ENCODE results near the gene MRPL40.

DNA sequence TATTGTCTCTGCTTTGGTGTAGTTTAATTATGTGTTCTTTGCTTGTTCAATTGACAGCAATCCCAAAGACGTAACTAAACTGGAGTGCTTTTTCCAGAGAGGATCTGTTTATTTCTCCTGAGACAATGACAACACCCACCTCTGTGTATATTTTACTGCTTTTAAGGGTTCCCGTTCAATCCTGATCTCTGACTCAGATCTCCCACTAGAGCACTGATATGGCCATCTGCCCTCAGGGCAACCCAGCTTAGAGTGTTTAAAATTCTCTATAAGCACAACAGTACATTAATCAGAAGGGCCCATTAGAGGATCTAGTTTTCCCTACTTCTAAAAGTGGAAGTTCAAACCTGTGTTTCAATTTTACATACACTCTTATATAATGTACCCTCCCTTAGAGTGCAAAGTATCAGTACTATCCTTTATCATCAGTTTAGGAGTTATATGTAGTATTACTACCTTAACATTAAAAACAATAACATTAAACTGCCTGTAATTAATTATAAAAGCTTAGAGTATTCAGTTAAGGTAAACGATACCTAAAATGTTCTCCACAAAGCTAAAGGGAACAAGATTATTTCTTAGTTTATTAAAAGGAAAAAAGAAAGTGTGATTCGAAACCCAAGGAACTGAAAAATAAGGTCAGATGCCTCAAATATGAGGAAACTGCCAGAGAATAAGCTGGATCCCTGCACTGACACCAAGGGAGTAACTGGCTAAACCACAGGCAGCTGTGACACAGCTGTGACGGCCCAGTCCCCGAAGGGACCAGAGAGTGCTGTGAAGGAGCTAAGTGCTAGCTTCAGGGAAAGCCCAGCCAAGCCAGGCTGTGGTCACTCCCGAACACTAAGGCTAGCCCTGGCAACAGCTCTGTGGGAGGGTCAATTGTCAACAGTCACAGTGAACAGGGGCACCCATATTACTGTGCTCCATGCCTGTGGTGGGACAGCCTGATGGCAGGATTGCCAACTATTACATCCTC, 31.4 kb downstream of the MRPL40 start:
- TF ChIP-seq POLR2A (IDR thresholded peaks at IDR 0.05), result no peak
- TF ChIP-seq, protein P1, sequence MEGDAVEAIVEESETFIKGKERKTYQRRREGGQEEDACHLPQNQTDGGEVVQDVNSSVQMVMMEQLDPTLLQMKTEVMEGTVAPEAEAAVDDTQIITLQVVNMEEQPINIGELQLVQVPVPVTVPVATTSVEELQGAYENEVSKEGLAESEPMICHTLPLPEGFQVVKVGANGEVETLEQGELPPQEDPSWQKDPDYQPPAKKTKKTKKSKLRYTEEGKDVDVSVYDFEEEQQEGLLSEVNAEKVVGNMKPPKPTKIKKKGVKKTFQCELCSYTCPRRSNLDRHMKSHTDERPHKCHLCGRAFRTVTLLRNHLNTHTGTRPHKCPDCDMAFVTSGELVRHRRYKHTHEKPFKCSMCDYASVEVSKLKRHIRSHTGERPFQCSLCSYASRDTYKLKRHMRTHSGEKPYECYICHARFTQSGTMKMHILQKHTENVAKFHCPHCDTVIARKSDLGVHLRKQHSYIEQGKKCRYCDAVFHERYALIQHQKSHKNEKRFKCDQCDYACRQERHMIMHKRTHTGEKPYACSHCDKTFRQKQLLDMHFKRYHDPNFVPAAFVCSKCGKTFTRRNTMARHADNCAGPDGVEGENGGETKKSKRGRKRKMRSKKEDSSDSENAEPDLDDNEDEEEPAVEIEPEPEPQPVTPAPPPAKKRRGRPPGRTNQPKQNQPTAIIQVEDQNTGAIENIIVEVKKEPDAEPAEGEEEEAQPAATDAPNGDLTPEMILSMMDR (IDR thresholded peaks at IDR 0.05), result no peak
